ENCODE data around the gene TBCD.

The TBCD gene

DNA sequence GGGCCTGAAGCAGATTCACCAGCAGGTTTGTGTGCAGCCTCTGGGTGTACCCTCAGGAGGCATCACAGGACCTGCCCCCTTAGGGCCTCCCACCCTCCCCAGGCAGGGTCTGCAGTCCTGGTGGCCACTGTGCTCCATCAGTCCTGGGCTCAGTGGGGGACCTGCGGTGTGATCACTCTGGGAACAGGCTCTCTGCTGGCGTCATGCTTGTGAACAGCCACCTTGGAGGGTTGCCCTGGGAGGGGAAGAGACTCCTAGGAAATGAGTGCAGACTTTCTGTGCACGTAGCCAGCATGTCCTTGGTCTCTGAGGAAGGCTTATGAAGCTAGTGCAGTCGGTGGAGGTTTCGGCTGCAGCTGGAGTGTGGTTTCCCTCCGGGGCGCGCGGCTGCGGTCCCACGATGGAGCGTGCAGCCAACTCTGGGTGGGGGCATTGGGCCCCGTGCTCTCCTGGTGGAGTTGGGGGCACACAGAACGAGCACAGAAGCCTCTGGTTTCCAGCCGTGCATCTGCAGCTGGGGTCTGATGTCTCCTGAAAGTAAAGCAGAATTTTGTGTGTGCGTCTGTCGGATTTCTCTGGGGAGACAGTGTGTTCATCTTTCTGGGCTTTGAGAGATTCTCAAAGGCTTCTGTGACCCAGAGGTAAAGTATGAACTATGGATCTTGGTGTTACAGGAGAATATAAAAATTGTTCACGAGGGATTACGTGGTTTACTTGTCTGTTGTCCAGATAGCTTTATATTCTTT is 156.1 kb downstream of the TBCD start:
- no peak for DNase-seq (ENCODE audit: low read depth in 2 of 2)

DNA sequence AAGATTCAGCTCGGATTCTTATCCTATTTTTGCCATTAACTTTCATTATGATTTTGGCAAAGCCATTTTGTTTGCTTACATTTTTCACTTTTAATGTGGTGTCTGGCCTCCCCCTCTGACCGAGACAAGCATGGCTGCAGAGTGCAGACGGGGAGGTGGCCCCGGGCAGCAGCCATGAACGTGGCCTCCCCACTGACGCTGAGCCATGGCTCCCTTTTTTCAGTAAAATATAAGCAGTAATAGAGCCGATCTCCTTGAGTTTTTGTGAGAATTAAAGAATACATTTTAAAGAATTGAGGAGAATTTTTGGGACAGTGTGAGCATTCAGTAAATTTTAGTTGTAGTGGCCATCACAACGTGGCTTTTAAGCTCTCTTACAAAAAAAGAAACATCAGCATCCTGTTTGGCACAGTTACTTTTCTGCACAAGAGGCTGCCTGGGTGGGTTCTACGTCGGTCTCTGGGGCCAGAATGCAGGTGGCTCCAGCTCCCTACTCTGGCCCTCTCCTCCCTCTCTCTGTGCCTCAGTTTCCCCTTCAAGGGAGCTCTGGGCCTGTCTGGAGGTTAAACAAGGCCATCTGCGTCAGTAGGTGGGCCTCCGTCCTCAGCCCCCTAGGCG is 156.8 kb downstream of the TBCD start:
- DNase-seq (ENCODE audit: low read depth in 2 of 2) = no peak

DNA sequence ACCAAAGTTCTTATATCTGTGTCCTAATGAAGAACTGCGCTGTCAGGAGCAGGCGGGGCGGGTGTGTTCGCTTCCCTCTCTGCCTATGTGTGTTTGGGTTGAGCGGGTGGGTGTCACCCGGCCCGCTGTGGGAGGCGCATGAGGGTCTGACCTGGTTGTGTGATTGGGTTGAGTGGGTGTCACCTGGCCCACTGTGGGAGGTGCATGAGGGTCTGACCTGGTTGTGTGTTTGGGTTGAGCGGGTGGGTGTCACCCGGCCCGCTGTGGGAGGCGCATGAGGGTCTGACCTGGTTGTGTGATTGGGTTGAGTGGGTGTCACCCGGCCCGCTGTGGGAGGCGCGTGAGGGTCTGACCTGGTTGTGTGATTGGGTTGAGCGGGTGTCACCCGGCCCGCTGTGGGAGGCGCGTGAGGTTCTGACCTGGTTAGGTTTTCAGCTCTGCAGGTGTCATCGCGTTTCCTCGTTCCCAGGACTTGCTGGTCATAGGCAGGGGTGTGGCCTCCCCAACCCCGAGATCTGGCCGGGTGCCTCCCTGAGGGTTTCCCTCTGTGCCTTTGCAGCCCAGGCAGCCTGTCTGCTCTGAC is 157.5 kb downstream of the TBCD start:
- peak; percentile 20 to 25 for DNase-seq (ENCODE audit: low read depth in 2 of 2)

DNA sequence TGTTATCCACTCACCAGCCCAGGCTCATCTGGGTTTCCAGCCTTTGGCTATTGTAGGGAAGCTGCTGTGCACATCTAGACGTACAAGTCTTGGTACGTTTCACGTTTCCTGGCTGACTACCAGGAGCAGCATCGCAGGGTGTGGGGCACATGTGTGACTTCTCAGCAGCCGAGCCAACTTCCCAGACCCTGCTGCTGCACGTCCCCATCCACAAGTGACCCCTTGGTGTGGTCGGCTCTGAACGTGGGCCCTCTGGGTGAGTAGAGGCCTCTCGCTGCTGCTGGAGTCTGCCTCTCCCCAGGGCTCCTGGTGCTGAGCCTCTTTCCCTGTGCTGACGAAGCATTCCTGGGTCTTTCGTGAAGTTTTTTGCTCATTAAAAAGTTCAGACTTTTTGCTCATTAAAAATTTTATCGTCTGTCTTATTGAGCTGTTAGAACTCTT is 158.2 kb downstream of the TBCD start:
- no peak for DNase-seq (ENCODE audit: low read depth in 2 of 2)

DNA sequence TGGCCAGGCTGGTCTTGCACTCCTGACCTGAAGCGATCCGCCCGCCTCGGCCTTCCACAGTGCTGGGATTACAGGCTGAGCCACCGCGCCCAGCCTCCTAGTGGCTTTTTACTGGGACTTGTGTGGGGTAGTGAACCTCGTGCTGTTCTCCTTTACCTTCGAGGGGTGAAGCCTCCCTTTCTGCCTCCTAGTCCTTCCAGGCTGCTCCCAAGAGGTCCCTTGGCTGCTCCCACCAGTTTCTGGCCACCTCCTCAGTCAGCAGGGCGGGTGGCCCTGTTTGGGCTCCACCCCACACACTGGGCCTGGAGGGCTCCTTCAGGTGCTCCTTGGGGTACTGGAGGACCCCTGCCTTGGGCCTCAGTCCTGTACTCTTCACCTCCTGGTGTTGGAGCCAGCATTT is 158.9 kb downstream of the TBCD start:
- no peak for DNase-seq (ENCODE audit: low read depth in 2 of 2)

DNA sequence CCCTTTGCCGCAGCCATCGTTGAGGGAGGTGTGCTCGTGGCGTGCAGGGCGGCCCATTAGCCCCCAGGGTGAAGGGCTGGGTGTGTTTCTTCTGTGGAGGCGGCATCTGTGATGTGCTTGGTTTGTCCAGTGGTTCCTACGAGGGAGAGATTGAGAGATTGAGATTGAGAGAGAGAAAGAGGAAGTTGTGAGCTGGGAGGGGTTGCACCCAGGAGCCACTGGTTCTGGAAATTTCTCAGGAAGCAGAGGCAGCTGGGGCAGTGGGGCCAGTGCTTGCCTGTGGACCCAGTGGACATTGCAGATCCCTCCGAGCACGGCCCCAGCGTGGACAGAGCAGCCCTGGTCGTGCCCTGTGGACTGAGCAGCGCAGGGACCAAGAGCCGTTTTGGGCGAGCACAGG is 160.0 kb downstream of the TBCD start:
- DNase-seq (ENCODE audit: low read depth in 2 of 2) = no peak

DNA sequence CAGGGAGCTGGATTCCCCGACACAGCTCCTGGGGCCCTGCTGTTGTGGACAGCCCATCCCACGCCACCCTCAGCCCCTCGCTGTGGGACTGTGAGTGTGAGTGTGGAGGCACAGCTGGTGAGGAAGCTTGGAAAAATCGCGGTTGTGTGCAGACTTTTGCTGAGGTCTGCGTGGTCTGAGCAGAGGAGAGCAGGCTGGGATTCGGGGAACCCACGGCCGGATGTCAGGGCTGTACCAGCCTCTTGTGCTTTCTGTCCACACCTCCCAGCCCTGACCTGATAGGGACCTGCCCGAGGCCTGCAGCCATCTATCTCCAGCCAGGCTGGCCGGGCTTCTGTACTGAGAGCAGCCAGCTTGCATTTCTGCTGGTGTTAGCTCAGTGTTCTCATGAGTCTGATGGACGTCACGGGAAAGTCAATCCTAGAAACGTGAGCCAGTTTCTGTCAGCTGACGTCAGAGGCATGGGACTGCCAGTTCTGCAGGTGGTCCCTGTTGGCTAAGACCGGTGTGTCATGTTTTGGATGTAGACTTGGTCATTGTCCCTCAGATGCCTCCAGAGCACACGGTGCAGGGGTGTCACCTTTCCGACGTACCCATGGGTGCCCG is 160.7 kb downstream of the TBCD start:
- DNase-seq (ENCODE audit: low read depth in 2 of 2) = no peak

DNA sequence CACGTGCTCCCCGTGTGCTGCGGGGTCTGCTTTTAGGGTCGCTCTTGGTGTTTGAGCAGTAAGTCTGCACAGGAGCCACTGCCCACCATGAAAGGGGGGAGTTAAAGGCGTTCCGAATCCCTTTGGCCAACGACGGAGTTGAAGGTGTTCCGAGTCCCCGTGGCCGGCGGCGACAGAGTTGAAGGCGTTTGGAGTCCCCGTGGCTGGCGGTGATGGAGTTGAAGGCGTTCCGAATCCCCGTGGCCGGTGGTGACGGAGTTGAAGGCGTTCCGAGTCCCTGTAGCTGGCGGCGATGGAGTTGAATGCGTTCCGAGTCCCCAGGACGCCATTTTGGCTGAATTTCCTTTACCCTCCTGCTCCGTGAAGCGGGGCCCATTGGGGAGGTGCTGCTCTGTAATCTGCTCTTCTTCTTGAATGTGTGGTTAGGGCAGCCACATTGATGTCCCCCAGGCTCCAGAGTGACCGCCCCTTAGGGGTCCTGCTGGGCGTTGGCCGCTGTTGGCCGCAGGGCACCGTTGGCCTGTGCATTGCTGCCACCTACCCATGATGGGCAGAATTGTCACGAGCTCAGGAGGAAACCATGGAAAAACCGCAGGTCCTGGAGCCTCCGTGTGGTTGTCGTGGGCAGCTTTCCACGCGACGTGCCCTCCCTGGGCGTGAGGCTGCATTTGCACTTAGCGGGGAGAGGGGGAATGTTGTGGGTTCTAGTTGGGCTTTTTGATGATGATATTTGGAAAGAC is 161.6 kb downstream of the TBCD start:
- DNase-seq (ENCODE audit: low read depth in 2 of 2) = no peak

DNA sequence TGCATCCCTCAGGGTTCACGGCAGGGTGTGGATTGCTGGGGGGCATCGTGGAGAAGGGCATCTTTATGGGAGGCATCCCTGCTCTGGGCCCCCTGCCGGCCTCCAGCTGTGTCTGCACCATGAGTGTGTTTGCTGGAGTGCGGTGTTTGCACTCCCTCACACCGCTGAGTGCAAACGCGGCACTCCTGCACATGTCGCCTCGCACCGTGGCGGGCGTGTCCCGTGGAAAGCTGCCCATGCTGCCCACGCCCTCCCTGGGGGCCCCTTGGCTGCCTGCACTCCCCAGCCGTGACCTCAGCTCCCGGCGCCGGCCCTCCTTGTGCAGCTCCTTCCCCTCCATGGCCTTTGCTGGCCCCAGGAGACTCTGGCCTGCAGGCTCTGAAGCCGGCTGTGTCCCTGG is 162.5 kb downstream of the TBCD start:
- no peak for DNase-seq (ENCODE audit: low read depth in 2 of 2)

DNA sequence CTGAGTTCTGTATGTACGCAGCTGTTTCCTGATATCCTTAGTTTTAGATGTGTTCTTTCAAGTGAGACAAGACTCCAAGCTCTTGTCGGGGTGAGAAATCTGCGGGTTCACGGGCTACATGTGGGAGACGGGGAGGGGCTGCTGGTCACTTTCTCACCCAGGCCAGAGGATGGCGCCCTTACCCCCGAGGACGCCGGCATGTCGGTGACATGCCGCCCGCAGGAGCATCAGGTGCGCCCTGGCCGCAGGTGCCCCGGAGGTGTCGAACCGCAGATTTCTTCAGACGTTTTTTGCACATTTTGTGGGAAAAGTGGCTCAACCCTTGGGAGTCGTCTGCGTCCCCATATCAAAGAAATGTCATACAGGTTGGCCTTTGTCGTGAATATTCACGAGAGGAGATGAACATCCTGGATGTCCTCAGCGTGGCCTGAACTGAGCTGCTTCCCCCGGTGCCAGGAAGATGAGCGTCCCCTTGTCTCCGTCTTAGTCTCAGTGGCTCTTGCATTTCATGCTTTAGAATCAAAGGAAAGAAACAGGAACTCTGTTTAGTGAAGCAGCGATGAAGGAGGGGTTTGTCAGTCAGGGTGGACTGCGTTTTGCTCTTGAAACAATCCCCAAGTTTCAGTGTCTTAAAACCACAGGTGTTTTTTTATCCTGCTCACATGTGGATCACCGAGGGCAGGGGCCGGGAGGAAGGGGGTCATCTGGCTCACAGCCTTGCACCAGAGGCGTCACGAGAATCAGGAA is 163.3 kb downstream of the TBCD start:
- DNase-seq (ENCODE audit: low read depth in 2 of 2) = no peak

DNA sequence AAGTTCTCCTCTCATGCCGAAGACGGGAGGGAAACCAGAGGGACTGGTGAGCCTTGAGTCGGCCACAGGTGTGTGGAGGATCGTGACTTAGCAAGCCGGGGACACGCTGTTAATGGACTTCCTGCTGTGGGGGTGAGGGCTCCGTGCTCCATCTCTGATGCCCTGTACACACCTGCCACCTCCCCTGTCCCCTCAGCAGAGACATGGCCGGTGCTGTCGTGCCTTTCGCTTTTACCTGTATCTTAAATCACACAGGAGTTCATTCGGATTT is 163.8 kb downstream of the TBCD start:
- no peak for DNase-seq (ENCODE audit: low read depth in 2 of 2)

DNA sequence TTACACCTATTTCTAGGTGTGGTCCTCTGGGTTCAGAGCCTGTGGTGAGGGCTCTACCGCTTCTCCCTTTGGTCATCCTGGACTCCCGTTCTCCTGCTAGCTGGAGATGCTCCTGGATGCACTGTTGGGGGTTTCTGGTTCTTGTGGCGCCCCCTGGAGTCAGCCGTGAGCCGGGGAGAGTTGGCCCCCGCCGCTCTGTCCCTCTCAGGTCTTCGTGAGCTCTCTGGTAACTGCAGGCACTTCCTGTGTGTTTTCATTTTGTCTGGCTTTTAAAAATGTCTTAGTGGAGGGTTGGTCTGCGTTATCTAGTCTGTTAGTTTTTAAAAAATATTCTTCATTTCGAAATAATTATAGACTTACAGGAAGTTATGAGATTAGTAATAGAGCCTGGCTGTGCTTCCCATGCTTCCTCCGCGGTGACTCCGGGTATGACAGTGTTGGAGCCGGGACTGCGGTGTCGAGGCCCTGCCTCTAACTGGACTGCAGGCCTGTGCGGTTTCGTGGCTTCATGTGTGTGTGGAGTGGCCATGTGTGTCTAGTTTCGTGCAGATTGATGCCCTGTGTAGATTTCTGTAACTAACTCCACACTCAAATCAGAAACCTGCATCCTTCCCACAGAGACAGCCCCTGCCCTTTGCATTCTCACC is 166.0 kb downstream of the TBCD start:
- no peak for DNase-seq (ENCODE audit: low read depth in 2 of 2)

DNA sequence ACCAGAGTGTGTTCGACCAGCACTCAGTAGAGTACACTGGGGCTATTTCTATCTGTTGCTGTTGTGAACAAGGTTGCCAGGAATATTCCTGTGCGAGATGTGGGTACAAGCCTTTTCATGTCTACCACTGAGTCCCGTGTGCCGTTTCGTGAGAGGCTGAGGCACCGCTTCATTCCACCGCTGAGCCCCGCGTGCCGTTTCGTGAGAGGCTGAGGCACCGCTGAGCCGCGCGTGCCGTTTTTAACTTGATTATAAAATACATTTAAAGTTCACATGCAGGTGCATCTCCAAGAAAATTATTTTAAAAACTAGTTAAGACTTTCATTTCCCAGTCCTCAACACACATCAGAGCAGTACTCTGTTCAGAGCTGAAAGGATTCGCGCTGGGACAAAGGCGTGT is 166.6 kb downstream of the TBCD start:
- no peak for DNase-seq (ENCODE audit: low read depth in 2 of 2)

DNA sequence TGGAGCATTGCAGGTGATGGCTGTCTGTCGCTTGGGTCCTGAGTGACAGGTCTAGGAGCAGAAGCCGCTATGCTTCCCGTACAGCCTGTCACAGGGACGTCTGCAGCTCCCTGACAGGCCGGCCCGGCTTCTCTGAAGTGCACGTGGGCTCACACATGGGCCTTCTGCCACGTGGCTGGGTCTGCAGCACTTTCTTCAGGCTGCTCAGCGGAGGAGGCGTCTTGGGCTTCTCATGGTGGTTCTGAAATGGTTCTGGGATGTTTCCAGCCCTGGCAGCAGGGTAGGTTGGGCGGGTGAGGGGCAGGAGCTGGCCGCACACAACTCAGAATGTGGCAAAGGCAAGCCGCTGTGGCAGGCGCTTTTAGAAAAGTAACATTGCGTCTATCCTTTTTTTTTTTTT is 168.3 kb downstream of the TBCD start:
- no peak for DNase-seq (ENCODE audit: low read depth in 2 of 2)

DNA sequence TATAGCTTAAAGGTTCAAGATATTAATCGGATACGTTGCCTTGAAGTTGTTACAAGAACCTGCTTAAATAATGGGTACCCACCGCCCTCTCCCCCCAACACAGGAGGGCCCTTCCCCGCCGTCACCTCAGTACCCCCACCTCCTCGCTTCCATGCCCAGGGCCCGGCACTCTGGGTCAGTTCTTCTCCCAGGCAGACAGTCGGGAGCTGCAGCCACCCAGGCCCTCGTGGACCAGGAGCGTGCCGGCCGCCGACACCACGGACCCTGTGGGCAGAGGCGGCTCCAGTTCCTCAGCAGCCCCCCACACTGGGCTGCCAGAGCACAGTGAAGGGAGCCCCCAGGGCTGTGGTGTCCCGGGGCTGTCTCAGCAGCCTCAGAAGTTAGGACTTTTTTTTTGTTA is 168.8 kb downstream of the TBCD start:
- DNase-seq (ENCODE audit: low read depth in 2 of 2) = no peak

DNA sequence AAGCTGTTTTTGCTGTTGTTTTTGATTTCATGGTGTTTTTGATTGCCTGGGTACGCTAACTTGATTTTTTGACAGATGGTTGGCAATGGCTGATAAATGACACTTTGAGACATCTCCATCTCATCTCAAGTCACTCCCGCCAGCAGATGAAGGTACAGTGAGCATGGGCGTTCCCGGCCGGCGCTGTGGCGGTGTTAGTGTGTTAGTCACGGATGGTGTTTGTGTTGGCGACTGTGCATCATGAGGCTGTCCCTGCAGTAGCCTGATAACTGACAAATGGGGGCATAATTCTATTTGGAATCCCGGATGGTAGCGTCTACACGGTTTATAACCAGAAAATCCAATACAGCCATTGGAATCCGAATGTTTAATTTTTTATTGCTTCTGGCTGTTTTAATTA is 169.6 kb downstream of the TBCD start:
- no peak for DNase-seq (ENCODE audit: low read depth in 2 of 2)

DNA sequence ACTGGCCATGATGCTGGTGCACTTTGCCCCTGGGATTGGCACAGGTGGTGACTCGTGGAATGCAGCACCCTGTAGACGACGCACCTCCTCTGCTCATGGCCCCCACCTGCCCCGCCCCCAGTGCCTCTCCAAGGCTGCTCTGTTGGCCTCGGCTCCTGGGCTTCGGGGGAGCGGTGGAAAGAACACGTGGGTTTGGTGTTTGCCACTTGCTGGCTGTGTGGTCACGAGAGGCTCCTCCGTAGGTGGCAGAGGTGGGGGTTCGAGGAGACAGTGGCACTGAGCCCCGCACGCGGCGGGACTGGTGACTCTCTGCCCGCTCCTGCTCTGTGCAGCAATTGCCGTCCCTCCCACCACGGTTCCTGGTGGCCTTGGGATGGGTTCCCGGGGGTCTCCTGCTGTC is 170.8 kb downstream of the TBCD start:
- DNase-seq (ENCODE audit: low read depth in 2 of 2) = peak in 1 of 2 donors; percentile 7

DNA sequence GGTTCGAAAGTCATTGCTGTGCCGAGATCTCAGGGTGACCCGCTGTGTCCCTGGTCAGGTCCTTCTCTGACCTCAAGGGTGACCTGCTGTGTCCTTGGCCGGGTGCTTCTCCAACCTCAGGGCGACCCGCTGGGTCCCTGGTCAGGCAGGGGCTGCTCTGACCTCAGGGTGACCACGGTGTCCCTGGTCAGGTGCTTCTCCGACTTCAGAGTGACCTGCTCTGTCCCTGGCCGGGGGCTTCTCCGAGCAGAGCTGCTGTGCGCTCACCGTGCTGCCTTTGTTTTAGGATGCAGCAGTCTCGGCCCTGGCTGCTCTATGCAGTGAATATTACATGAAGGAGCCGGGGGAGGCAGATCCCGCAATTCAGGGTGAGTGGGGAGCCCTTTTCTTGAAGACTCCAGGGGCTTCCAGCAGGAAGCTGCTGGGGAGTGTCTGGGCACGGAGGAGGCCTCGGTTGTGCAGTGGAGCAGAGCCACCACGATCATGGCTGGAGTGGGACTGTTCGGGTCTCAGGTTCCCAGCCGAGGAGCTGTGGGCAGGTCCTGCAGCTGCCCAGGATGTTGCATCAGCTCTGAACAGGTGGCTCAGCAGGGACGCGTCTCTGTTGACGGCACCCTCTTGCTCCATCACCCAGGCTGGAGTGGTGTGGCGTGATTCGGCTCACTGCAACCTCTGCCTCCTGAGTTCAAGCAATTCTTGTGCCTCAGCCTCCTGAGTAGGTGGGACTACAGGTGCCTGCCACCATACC is 171.7 kb downstream of the TBCD start:
- no peak for DNase-seq (ENCODE audit: low read depth in 2 of 2)

DNA sequence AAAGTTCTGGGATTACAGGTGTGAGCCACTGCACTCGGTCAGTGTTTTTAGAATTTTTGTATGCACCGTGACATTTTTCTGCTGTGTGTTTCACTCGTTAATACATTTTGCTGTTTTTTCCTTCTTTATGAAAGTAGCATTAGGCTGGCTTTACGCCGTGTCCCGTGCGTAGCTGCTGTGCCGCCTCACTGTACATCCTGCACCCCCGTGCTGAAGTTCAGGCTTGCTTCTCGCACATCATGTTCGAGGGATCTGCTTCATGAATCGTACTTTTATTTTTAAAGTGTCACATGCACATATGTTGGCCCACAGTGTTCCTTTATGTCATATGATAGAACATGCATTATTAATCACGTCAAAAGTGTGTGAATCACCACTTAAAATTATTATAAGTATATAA is 172.3 kb downstream of the TBCD start:
- DNase-seq (ENCODE audit: low read depth in 2 of 2) = no peak

DNA sequence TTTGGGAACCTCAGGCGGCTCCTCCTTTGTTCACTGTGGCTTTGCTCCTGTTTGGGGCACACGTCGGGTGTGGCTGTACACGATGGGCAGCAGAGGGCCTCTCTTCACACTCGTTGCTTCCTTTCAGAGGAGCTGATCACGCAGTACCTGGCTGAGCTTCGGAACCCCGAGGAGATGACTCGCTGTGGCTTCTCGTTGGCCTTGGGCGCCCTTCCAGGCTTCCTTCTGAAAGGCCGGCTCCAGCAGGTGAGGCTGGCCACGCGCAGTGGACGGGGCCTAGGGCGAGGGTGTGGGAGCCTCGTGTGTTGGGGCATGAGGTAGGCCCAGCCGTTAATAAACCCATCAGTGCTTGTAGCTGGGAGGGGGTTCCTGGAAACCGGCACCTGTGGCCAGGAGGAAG is 172.9 kb downstream of the TBCD start:
- DNase-seq (ENCODE audit: low read depth in 2 of 2) = no peak

DNA sequence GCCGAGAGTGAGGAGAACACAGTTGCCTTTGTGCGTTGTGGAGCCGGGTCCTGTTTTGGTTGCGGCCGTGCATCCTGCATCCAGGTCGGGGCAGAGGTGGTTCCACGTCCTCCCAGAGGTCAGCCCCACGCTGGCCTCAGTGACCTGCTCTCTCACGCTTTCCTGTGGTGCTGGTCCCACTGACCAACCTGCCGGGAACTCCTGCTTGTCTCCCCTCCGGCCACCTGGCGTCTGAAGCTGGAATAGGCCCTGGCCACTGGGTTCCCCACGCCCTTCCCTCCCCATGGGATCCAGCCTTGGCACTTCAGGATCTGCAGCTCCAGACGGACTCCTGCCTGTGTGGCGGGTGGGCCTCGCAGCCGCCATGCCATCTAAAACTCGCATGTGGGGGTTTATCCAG is 173.5 kb downstream of the TBCD start:
- DNase-seq (ENCODE audit: low read depth in 2 of 2) = no peak

Data from stimulated activated CD8-positive, alpha-beta memory T cell treated with anti-CD3 and anti-CD28 coated beads, Interleukin-15, amount 100 ng/mL, for 48 hours (primary cell).